HCT116 (cell line): ENCODE results near the gene EGFLAM. TPM values are rescaled to one million over a fixed set of nuclear protein-coding genes. Genes with fewer than 3 reads are reported as not detected.

ENCODE experiments used
- ATAC-seq: fragments of 200-7000 bp; cut with Tn5 transposase; 2 replicates; pipeline ENCODE4 v1.9.1; 2020; ENCODE audit warnings: mild to moderate bottlenecking, moderate library complexity
- BruUV-seq: library from RNA; stranded (reverse); fragments of 400-500 nt; replicated peaks from 2 replicates; lab custom pipeline; 2021; lab: Mats Ljungman, UMichigan
- CTCF ChIA-PET: fragments of 300-600 bp; sonication (Branson Sonifier 250); formaldehyde crosslinking; loops from one replicate; lab custom pipeline; 2021; ENCODE audit warnings: antibody characterized with exemption; lab: Charles Lee
- POLR2A ChIA-PET: fragments of 300-600, 350-600 bp; sonication (Branson Sonifier 250); formaldehyde crosslinking; loops from one replicate; lab custom pipeline; 2021; ENCODE audit warnings: antibody characterized with exemption; lab: Charles Lee
- RAD21 ChIA-PET, 2 experiments: fragments of 300-600 bp; sonication (Branson Sonifier 250); formaldehyde crosslinking; loops; one replicate each; lab custom pipeline; 2023; ENCODE audit warnings: low total read pairs in 2 of 2; ENCODE audit not compliant: uncharacterized antibody in 2 of 2, unreplicated experiment in 2 of 2, low non-redundant PET in 1 of 2; lab: Charles Lee
- DNase-seq: peaks from one replicate; pipeline ENCODE4 v3.0.0-alpha.2; 2010; ENCODE audit warnings: low read depth, low spot score
- H2AFZ ChIP-seq: fragments of 200-600 bp; shearing (Covaris generic), sonication (generic); 2 replicates; pipeline ENCODE4 v1.6.1; 2017; ENCODE audit warnings: low read depth, mixed run types, mixed read lengths, antibody characterized with exemption, low read length; ENCODE audit not compliant: poor library complexity, severe bottlenecking
- H3K27ac ChIP-seq: 2 replicates; pipeline ENCODE4 v1.5.1; 2012; ENCODE audit warnings: low read depth, low read length
- H3K27me3 ChIP-seq: fragments of 200-600 bp; sonication (generic); 2 replicates; pipeline ENCODE4 v1.6.1; 2016; ENCODE audit warnings: mixed run types, low read length, mixed read lengths; ENCODE audit not compliant: insufficient read depth
- H3K36me3 ChIP-seq, 2 experiments: fragments of 200-500 bp in 1 of 2; fragments of 200-600 bp in 1 of 2; sonication (Bioruptor generic) in 1 of 2; sonication (generic) in 1 of 2; 2 replicates each; pipeline versions ENCODE4 v1.5.1 to v1.6.1; 2014 to 2016; ENCODE audit warnings: low read length in 2 of 2, inconsistent platforms in 1 of 2, mixed read lengths in 1 of 2, mixed run types in 1 of 2; ENCODE audit not compliant: insufficient read depth in 2 of 2, control insufficient read depth in 1 of 2
- H3K4me1 ChIP-seq, 2 experiments: fragments of 200-600 bp in 1 of 2; sonication (generic) in 1 of 2; 2 replicates each; pipeline versions ENCODE4 v1.5.1 to v1.6.1; 2012 to 2017; ENCODE audit warnings: low read length in 2 of 2, inconsistent platforms in 1 of 2, mild to moderate bottlenecking in 1 of 2, mixed read lengths in 1 of 2, mixed run types in 1 of 2, moderate library complexity in 1 of 2; ENCODE audit not compliant: insufficient read depth in 2 of 2, control insufficient read depth in 1 of 2
- H3K4me2 ChIP-seq: fragments of 200-600 bp; sonication (generic); 2 replicates; pipeline ENCODE4 v1.6.1; 2017; ENCODE audit warnings: mixed run types, low read length, mixed read lengths
- H3K4me3 ChIP-seq, 2 experiments: fragments of 200-600 bp in 1 of 2; sonication (generic) in 1 of 2; replicated peaks in 1 of 2; 2 replicates each; pipeline ENCODE4 v1.5.1; 2011 to 2016; ENCODE audit warnings: low read length in 2 of 2, control low read depth in 1 of 2, low read depth in 1 of 2, mild to moderate bottlenecking in 1 of 2, mixed read lengths in 1 of 2, mixed run types in 1 of 2
- H3K79me2 ChIP-seq: fragments of 200-600 bp; sonication (generic); 2 replicates; pipeline ENCODE4 v1.6.1; 2017; ENCODE audit warnings: mild to moderate bottlenecking, mixed run types, low read length, moderate library complexity, mixed read lengths; ENCODE audit not compliant: insufficient read depth
- H3K9ac ChIP-seq: fragments of 200-600 bp; sonication (generic); 2 replicates; pipeline ENCODE4 v1.6.1; 2016; ENCODE audit warnings: low read length, mixed read lengths
- H3K9me2 ChIP-seq: fragments of 200-600 bp; sonication (generic), shearing (Covaris generic); 2 replicates; pipeline ENCODE4 v1.6.1; 2017; ENCODE audit warnings: mixed run types, mild to moderate bottlenecking, moderate library complexity; ENCODE audit not compliant: insufficient read depth
- H3K9me3 ChIP-seq, 2 experiments: fragments of 200-500 bp in 1 of 2; fragments of 200-600 bp in 1 of 2; sonication (Bioruptor generic) in 1 of 2; sonication (generic) in 1 of 2; 2 replicates each; pipeline ENCODE4 v1.6.1; 2014 to 2017; ENCODE audit warnings: low read length in 2 of 2, mixed read lengths in 2 of 2, inconsistent platforms in 1 of 2, low read depth in 1 of 2, mild to moderate bottlenecking in 1 of 2, mixed run types in 1 of 2, moderate library complexity in 1 of 2; ENCODE audit not compliant: control insufficient read depth in 1 of 2, insufficient read depth in 1 of 2
- H4K20me1 ChIP-seq: fragments of 200-600 bp; sonication (generic), shearing (Covaris generic); 2 replicates; pipeline ENCODE4 v1.6.1; 2017; ENCODE audit warnings: mixed run types, mild to moderate bottlenecking, moderate library complexity; ENCODE audit not compliant: insufficient read depth
- CBX3 ChIP-seq: IDR thresholded peaks from 2 replicates; pipeline ENCODE4 v1.6.1; 2012; ENCODE audit warnings: low read depth
- EZH2 ChIP-seq: fragments of 200-600 bp; sonication (generic); IDR thresholded peaks from 2 replicates; pipeline ENCODE4 v1.6.1; 2017; ENCODE audit warnings: antibody characterized with exemption, mixed run types
- FOSL1 ChIP-seq: IDR thresholded peaks from 2 replicates; pipeline ENCODE4 v1.6.1; 2012; ENCODE audit warnings: low read depth
- JUND ChIP-seq: IDR thresholded peaks from 2 replicates; pipeline ENCODE4 v1.6.1; 2012
- MAX ChIP-seq: IDR thresholded peaks from 2 replicates; pipeline ENCODE4 v1.6.1; 2012
- RAD21 ChIP-seq: IDR thresholded peaks from 2 replicates; pipeline ENCODE4 v1.6.1; 2012; ENCODE audit warnings: low read depth, mild to moderate bottlenecking
- REST ChIP-seq: IDR thresholded peaks from 2 replicates; pipeline ENCODE4 v1.6.1; 2012; ENCODE audit warnings: low read depth
- SP1 ChIP-seq: IDR thresholded peaks from 2 replicates; pipeline ENCODE4 v1.6.1; 2012; ENCODE audit warnings: low read depth
- YY1 ChIP-seq: IDR thresholded peaks from 2 replicates; pipeline ENCODE4 v1.6.1; 2011; ENCODE audit warnings: low read length, low read depth, moderate library complexity, mild to moderate bottlenecking; ENCODE audit not compliant: insufficient replicate concordance; ENCODE audit errors: extremely low read depth
- ZBTB33 ChIP-seq: IDR thresholded peaks from 2 replicates; pipeline ENCODE4 v1.6.1; 2011; ENCODE audit warnings: mild to moderate bottlenecking, low read length, moderate library complexity; ENCODE audit not compliant: insufficient replicate concordance; ENCODE audit errors: extremely low read depth
- ZNF274 ChIP-seq: fragments of 200-500 bp; sonication (Bioruptor generic); IDR thresholded peaks from 2 replicates; pipeline ENCODE4 v1.6.1; 2014; ENCODE audit warnings: mild to moderate bottlenecking, low read depth, low read length, inconsistent platforms
- intact Hi-C: fragments of 100-400 bp; cut with micrococcal nuclease; formaldehyde crosslinking; loops from 2 replicates; pipeline ENCODE4 v1.10.0; 2022
- total RNA-seq: library from RNA; stranded (reverse); gene quantifications from one replicate; pipeline ENCODE4 v1.2.1, GENCODE V29; 2021; ENCODE audit not compliant: unreplicated experiment

EGFLAM gene
- total RNA-seq, 1 experiment from 2014 or later, result not detected

- BruUV-seq, result no TSS peak
- intact Hi-C loops, result no loop called here
- no peak overlapping the region for H2AFZ ChIP-seq
- no peaks in the 10 kb centered on the region for H3K79me2 ChIP-seq
- no peaks in the 10 kb centered on the region for H3K9me3 ChIP-seq
- H3K27ac ChIP-seq, result no peak overlapping the region
- H3K27me3 ChIP-seq, result peaks cover 26% of the 10 kb centered on the region; the same call in 1 of the 2 replicates
- H3K9ac ChIP-seq, result no peak overlapping the region
- H3K4me1 ChIP-seq, result no peaks in the 10 kb centered on the region
- TF ChIP-seq CBX3 (no peak), ZNF274 (no peak), MAX (no peak), FOSL1 (no peak), YY1 (no peak), EZH2 (no peak), RAD21 (no peak), ZBTB33 (no peak), REST (no peak), SP1 (no peak), JUND (no peak)
- H3K36me3 ChIP-seq, result no peaks in the 10 kb centered on the region
- no peaks in the 10 kb centered on the region for H3K9me2 ChIP-seq
- DNase-seq (no peak), ATAC-seq (no peak)
- RAD21 ChIA-PET, result no interaction called here
- H3K4me2 ChIP-seq, result no peak overlapping the region
- POLR2A ChIA-PET, result no interaction called here
- H4K20me1 ChIP-seq, result no peaks in the 10 kb centered on the region
- CTCF ChIA-PET, result no interaction called here
- no peak overlapping the region for H3K4me3 ChIP-seq
Observed at GRCh38 chr5:38240212-38240611, 18.1 kb upstream of the EGFLAM start.
